ENCODE measurements around the gene DLG2. TPM values are rescaled to one million over a fixed set of nuclear protein-coding genes. Genes with fewer than 3 reads are reported as not detected.

DLG2 gene
- total RNA-seq, 1 experiment from 2014 or later = 17.5 TPM

- TF ChIP-seq ARID4B (CRISPR knock-in tag; IDR thresholded peaks at IDR 0.05; ENCODE audit: borderline replicate concordance) (no peak), TEAD1 (CRISPR knock-in tag; IDR thresholded peaks at IDR 0.05) (no peak), GABPB1 (CRISPR knock-in tag; IDR thresholded peaks at IDR 0.05) (no peak), SMAD3 (CRISPR knock-in tag; IDR thresholded peaks at IDR 0.05; ENCODE audit: borderline replicate concordance) (no peak), ZNF416 (CRISPR knock-in tag; IDR thresholded peaks at IDR 0.05) (no peak), SMAD4 (CRISPR knock-in tag; IDR thresholded peaks at IDR 0.05) (no peak), ZBTB43 (CRISPR knock-in tag; IDR thresholded peaks at IDR 0.05) (no peak), NFYB (CRISPR knock-in tag; conservative IDR thresholded peaks at IDR 0.05; ENCODE audit: low read depth) (no peak), ZNF671 (CRISPR knock-in tag; IDR thresholded peaks at IDR 0.05) (no peak), ZNF317 (CRISPR knock-in tag; IDR thresholded peaks at IDR 0.05; ENCODE audit: borderline replicate concordance, low read depth) (no peak), TCF7 (CRISPR knock-in tag; IDR thresholded peaks at IDR 0.05; ENCODE audit: low read depth) (no peak), TEAD4 (CRISPR knock-in tag; IDR thresholded peaks at IDR 0.05) (no peak), ERG (CRISPR knock-in tag; IDR thresholded peaks at IDR 0.05) (no peak)
These were observed 745.1 kb downstream of the DLG2 start (continued) for GRCh38 chr11:84882056-84882455.

- Mint-ChIP-seq H3K27ac (no peak overlapping the region), H3K9me3 (peaks cover 2% of the 10 kb centered on the region; the same call in 1 of the 2 replicates), H3K4me1 (peaks cover 7% of the 10 kb centered on the region), H3K27me3 (ENCODE audit: low read depth) (no peaks in the 10 kb centered on the region), H3K4me3 (no peak overlapping the region), H3K36me3 (no peaks in the 10 kb centered on the region)
- ATAC-seq (no peak), DNase-seq (ENCODE audit: low spot score) (no peak)
- no peak for TF ChIP-seq RORB (CRISPR knock-in tag; IDR thresholded peaks at IDR 0.05)
- no peak for TF ChIP-seq ZNF121 (CRISPR knock-in tag; IDR thresholded peaks at IDR 0.05)
- TF ChIP-seq NFYB (CRISPR knock-in tag; conservative IDR thresholded peaks at IDR 0.05; ENCODE audit: low read depth) = no peak
- no peak for TF ChIP-seq TP53 (CRISPR knock-in tag; IDR thresholded peaks at IDR 0.05)
- TF ChIP-seq E2F1 (CRISPR knock-in tag; IDR thresholded peaks at IDR 0.05) = no peak
- TF ChIP-seq ZBTB21 (CRISPR knock-in tag; IDR thresholded peaks at IDR 0.05; ENCODE audit: borderline replicate concordance) = no peak
- no peak for TF ChIP-seq NFATC4 (CRISPR knock-in tag; IDR thresholded peaks at IDR 0.05)
- TF ChIP-seq ATF6 (CRISPR knock-in tag; IDR thresholded peaks at IDR 0.05) = no peak
- TF ChIP-seq IRF2 (CRISPR knock-in tag; IDR thresholded peaks at IDR 0.05; ENCODE audit: borderline replicate concordance, low read depth) = no peak
- POLR2A ChIA-PET = no interaction called here
- CTCF ChIA-PET = interaction anchor here (0.6 kb wide), 1 partner anchor 375 kb away, joined by 3 read pairs; no protein-coding TSS in a partner anchor
These were observed 756.0 kb downstream of the DLG2 start for GRCh38 chr11:84871116-84871515.

Data from WTC11 (cell line).